Activated CD4-positive, CD25-positive, alpha-beta regulatory T cell treated with anti-CD3 and anti-CD28 coated beads, Interleukin-2, amount 50 U/mL, for 72 hours (primary cell): Measurements from ENCODE around the gene PSMB10.
"Not testable (repeated sequence)": the region's sequence is repeated elsewhere in the genome, so short reads cannot be mapped to it uniquely, and the experiment has no call there.

Source experiments
- DNase-seq: peaks from one replicate; pipeline ENCODE4 v3.0.0; 2021

The PSMB10 gene

DNA sequence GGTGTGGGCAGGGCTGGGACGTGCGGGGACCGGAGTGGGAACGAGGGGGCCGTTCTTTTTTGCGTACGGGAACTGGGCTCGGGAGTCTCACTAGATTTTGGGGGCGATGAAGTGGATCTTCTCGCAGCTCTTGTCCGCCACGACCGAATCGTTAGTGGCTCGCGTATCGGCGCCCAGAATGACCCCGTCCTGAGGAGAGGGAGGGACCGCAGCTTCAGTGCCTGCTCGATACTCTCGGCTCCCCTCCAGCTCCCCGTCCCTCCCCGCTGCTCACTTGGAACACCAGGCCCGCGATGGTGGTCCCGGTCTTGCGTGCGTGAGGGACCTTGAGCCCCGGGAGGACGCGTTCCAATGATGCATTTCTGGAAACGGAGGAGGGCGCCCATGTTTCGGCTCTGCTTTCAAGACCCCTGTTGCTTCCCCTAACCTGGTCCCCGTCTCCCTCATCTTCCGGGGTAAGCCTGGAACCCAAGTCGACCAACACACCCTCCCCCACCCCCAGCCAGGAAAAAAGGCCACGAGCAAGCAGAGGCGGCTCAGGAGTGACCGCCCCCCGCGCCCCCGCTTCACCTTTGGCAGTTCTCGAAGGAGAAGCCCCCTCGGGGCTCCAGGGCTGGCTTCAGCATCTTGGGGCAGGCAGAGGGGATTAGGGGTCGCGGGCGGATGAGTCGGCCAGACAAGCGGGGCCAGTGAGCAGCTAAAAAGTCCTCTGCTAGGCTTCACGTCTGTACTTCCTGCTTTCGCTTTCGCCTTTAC is at the start of gene PSMB10:
TSS of gene PSMB10 (minus strand) at position 727 of the 756 bp plus-strand sequence. CDS start at position 626, 101 bp downstream.
- peak; percentile 73 for DNase-seq

GRCh38 chr16:67982011-67982696 is 45.5 kb upstream of the PSMB10 start:
- DNase-seq: no peak

DNA sequence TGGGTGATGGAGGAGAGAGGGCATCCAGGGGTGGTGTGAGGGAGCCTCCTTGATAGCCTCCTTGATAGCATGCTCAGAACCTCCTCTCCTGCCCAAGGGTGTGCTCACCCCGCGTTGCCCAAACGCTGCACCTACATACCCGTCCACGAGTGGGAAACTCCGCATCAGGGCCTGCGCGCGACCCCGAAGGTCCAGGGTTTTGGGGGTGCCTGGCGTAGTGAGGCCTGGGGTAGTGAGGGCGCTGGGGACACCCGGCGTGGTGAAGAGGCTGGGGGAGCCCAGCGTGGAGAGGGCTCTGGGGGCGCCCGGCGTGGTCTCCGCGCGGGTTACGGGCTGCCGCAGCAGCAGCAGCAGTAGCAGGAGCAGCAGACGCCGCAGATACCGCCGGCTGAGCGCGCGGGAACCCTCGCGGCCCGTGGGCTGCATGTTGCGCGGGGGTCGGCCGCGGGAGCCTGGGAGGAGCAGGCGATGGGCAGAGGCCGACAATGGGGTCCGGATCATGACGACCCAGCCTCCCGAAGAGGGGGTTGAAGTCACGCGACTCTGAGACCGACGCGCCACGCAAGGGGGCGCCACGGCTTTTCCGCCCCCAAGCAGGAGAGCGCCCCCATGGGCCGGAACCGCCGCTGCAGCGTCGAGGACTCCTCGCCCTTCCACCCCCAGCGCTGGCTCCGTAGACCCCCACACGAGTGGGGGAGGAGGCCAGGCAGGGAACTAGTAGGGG is 43.5 kb upstream of the PSMB10 start, which contains the start of gene DPEP3:
TSS of gene DPEP3 (minus strand) at position 545 of the 724 bp plus-strand sequence. CDS start at position 426, 119 bp downstream.
- no peak for DNase-seq

GRCh38 chr16:67977469-67978227 is 41.0 kb upstream of the PSMB10 start:
- no peak for DNase-seq

DNA sequence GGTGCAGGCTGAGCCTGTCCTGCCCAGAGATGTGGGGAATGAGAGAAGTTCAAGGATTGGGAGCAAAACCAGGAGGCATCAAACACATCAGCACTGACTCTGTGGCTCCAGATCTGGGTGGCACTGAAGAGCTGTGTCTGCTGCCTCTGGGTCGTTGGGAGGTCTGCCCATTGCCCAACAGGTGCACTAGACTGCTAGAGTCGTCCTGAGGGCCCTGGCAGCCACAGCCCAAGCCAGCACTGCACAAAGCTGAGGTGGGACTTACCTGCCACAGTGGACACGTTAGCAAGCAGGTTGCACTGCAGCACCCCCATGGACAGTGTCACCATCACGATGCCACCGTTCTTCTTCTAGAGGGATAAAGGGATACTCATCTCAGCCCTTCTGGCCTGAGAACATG is 40.4 kb upstream of the PSMB10 start:
- no peak for DNase-seq

DNA sequence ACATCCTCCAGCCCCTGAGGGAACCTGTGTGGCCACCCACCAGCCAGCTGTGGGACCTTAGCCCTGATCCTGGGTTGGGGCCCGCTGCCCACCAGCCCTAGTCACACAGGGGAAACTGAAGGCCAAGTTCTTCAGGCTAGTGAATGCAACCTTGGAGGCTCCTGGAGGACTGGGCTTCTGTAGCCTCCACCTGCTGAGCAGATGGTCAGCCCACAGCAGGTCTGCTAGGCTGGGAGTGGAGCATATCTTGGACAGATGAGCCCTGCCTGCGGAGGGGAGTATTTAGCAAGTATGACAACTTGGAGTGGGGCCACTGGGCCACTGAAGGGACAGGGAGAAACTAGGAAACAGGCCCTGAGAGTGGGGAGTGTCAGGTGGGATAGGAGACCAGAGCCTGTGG is 39.6 kb upstream of the PSMB10 start:
- DNase-seq: no peak

DNA sequence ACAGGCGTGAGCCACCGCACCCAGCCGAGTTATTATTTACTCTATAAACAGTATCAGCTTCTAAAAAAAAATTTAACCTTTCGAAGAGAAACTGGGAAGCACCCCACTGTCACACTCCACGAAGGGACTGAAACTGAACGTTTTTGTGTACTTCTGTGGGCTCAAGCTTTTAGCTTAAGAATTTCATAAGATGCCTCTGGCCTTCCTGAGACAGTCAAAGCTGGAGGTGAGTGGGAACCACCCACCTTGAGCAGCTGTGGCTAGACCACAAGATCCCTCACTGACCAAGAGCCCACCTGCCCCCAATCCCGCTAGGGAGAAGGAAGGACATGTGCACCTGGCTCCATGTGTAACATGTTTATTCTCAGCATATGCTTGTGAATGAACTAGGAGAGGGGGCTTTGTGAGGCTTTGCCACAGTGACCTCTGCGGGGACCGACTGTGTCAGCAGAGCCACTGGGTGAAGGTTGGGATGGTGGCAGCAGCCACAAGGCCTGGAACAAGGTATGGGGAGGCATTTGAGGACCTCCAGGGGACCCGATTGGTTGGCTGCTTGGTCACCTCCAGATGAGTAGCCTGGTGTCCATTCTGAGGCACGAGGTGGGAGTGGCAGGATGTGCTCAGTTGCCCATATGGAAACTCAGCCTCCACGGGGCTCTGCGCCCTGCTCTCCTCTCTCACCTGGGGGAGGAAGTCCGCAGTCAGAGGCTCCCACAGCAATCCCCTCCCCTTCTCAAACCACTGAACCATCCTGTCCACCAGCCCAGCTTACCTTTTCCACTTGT is 38.9 kb upstream of the PSMB10 start:
- no peak for DNase-seq

DNA sequence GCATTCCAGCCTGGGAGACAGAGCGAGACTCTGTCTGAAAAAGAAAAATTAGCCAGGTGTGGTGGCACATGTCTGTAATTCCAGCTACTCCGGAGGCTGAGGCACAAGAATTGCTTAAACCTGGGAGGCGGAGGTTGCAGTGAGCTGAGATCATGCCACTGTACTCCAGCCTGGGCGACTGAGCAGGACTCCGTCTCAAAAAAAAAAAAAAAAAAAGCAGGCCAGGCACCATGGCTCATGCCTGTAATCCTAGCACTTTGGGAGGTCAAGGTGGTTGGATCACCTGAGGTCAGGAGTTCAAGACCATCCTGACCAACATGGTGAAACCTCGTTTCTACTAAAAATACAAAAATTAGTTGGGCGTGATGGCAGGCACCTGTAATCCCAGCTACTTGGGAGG is 35.6 kb upstream of the PSMB10 start:
- DNase-seq: not testable (repeated sequence)

- no peak for DNase-seq
Observed at GRCh38 chr16:67971111-67971510, 34.5 kb upstream of the PSMB10 start.

DNA sequence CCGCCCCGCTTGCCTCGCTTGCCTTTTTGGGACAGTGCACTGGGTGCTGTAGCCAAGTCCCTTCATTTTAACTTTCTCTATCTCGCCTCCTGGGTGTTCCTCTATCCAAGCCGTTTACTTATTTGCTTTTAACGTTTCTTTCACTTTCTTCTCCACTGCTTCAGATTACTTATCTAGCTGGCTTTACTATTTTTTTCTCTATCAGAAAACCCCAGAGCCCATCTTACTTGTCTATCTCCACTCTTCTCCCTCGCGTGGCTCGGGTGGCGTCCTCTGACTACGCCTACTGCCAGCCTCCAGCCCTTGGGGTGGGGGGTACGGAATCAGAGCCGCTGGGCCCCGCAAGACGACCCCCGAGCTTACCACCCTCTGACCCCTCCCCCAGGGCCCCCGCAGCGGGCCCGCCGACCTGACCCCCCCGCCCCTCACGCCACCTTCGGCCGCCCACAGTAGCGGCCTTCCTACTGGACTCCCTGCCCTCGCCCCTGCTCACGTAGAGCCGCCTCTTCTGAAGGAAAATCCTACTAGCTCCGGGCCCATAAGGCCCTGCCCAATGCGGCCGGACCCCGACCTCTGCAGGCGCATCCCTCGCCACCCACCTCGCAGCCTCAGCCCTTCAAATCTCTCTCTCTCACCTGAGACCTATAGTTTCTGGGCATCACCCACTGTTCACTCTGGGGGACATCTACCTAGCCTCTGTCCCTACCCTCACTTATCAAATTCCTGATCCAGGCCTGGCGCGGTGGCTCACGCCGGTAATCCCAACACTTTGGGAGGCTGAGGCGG is 32.8 kb upstream of the PSMB10 start:
- no peak for DNase-seq

DNA sequence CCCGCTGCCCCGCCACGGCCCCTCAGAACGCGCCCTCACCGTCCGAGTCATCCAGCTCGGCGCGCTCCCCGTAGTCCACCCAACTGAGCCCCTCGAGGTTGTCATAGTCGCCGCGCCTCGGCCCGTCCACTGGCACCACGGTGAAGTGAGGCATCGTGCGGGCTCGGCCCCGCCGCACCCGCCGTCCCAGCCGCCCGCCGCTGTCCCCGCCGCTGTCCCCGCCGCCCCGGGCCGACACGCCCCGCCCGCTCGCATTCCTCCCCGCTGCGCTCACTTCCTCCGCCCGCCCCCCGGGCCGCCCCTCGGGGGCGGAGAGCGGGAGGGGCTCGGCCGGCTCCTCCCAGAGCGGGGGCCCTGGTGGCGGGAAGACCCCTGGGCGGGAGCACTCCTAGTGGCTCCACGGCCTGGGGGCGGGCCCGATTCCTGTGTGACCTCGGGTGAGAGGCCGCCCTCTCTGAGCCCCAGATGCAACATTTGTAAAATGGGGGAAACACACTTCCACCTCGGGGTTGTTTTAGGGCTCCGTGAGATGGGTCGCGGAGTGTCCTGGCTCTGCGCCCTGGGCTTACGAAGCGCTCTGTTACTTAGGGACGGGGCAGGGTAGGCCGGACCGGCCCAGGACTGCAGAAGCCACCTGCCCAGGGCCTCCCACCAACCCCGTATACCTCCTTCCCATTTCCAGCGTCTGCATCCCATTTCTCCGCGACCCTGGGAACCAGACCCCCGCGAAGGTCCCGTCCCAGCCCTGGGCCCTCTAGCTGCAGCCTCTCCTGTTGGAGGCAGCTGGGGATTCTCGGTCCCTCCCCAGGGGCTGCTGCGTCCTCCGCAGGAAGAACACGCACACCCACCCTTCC is 32.0 kb upstream of the PSMB10 start, which contains the start of gene SLC12A4:
TSS of gene SLC12A4 (minus strand) at position 238 of the 854 bp plus-strand sequence. CDS start at position 154, 84 bp downstream.
- DNase-seq: peak; percentile 84

DNA sequence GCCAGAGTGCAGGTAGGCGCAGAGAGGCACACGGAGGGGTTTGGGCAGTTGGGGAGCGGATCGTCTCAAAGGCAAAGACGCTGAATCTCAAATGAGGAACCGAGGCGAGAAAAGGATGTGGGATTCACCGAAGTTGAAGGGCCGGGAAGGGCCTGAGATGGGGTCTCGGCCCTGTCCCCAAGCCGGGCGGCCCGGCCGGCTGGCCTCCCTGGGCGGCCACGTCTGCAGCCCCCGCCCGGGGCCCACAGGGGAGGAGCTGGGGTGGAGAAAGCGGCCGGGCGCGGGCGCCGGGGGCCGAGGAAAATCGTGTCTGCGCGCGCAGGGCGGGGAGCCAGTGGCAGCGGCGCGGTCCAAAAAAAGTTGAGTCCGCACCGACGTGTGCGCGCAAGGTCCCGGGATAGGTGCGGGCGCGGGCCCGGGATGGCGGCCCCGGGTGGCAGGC is 31.3 kb upstream of the PSMB10 start:
- DNase-seq: no peak

- peak; percentile 38 for DNase-seq
Observed at GRCh38 chr16:67967183-67967957, 30.7 kb upstream of the PSMB10 start.

DNA sequence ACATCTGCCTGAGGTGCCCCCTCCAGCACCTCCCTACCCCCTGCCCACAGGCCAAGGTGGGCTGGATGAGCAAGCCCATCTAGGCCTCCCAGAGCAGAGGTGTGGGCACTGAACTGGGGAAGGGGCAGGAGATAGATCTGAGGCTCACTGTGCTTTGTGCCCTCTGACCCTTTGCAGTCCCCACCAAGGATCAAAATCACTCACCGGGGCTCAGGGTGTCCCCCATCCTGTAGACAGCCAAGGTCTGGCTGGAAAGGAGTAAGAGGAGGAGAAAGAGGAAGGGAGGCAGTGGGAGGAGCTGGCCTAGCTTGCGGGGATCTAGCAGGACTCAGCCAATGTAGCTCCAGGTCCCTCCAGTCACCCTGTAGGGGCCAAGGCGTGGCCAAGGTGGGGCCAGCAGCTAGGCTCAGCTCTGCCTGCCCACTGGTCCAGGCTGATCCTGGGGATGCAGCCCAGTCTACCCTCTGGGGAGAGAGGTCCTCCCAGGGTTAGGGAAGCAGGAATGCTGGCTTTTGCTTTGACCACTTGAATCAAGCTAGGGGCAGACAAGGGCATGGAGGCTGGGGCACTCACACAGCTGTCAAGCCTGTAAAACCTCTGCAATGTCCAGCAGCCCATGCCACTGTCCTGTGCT is 30.0 kb upstream of the PSMB10 start:
- DNase-seq: no peak

DNA sequence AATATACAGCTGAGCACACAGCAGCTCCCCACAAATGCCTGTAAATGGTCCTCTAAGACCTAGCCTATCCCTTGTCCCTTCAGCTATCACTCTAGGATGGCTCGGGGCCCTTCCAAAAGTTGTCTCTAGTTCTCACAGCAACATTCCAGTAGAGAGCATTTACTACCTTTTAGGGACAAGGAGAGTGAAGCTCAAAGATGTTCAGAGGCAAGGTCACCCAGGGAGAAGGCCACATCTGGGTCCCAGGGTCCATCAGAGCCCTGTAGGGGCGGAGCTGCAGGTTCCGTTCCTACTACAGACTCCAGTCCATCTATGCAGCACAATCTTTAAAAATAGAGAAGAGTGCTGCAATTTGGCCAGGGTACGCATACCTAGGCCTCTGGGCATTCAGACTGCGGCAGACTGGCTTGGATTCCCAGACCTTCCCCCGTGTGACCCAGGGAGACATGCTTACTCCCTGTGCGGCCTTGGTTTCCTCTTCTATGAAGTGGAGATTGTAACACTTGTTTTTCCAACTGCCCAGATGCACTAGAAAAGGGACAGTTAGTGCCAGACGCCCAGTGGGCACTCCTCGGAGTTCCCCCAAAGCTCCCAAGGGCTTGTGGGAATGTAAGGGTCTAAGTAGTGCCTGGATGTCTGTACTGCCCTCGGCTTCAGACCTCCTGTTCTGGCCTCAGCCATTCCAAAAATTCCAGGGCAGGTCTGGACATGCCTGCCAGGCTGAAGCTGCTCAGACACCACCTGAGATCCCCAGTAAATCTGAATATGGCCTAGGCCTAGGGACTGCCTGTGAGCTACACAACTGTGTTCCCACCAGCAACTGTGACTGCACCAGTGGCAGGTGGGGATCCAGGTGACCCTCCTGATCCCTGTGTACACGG is 29.3 kb upstream of the PSMB10 start:
- no peak for DNase-seq

DNA sequence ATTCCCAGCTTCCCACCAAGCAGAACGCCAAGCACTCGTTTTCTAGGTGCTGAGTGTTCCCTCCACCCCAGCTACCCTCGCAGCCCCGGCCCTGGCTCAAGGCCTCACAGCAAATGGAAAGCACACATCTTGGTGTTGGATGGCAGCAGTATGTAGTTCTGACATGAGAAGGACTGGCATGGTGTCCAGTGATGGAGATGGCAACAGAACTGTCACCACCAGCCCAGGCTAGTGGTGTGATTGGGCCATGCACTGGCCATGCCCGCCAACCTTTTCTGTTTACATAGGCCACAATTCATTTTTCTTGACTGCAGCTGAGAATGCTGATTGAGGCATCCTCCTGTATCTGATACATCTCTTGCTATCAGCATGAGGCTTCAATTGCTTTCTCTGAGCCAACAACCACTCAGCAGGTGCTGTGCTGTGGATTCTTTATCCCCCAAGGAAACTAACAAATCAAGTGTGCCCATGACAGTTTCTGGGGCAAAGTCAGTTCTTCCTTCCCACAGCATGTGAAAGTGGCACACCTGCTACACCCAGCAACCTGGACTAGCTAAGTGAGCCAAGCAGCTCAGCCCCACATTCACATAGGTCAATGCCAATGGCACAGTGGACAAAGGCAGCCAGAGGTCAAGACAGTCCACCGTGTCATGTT is 28.0 kb upstream of the PSMB10 start:
- DNase-seq: no peak
